Endodermal cell (in vitro differentiated cells): ENCODE results near the gene MARVELD3. TPM values are rescaled to one million over a fixed set of nuclear protein-coding genes. Genes with fewer than 3 reads are reported as not detected.
"Not testable (repeated sequence)": the region's sequence is repeated elsewhere in the genome, so short reads cannot be mapped to it uniquely, and the experiment has no call there.

ENCODE experiments used
- DNase-seq: peaks from one replicate; pipeline ENCODE4 v3.0.0-alpha.2; 2017
- H3K27ac ChIP-seq: 2 replicates; pipeline ENCODE4 v1.5.1; 2013; ENCODE audit warnings: mild to moderate bottlenecking, low read depth, low read length, moderate library complexity
- H3K27me3 ChIP-seq: 2 replicates; pipeline ENCODE4 v1.6.1; 2013; ENCODE audit warnings: mild to moderate bottlenecking, low read length, moderate library complexity; ENCODE audit not compliant: insufficient read depth, control insufficient read depth, poor library complexity, severe bottlenecking
- H3K36me3 ChIP-seq: 2 replicates; pipeline ENCODE4 v1.7.0; 2013; ENCODE audit warnings: mild to moderate bottlenecking, low read length, moderate library complexity; ENCODE audit not compliant: control insufficient read depth, insufficient read depth
- H3K4me1 ChIP-seq: one replicate; pipeline ENCODE4 v1.7.0; 2013; ENCODE audit warnings: low read length; ENCODE audit not compliant: control insufficient read depth, insufficient read depth
- H3K4me3 ChIP-seq: 2 replicates; pipeline ENCODE4 v1.5.1; 2013; ENCODE audit warnings: mild to moderate bottlenecking, low read length, moderate library complexity
- H3K9ac ChIP-seq: 2 replicates; pipeline ENCODE4 v1.6.1; 2013; ENCODE audit warnings: mild to moderate bottlenecking, low read length, moderate library complexity; ENCODE audit not compliant: poor library complexity, severe bottlenecking; ENCODE audit errors: extremely low read depth
- H3K9me3 ChIP-seq: 2 replicates; pipeline ENCODE4 v1.6.1; 2013; ENCODE audit warnings: mild to moderate bottlenecking, low read length, moderate library complexity; ENCODE audit not compliant: control insufficient read depth
- H3K27ac Mint-ChIP-seq: 2 replicates; pipeline ENCODE4 v1.8.0; 2020; ENCODE audit warnings: mixed read lengths
- H3K27me3 Mint-ChIP-seq: 2 replicates; pipeline ENCODE4 v1.8.0; 2021; ENCODE audit warnings: mild to moderate bottlenecking, mixed read lengths; ENCODE audit not compliant: insufficient read depth
- H3K36me3 Mint-ChIP-seq: 2 replicates; pipeline ENCODE4 v1.8.0; 2020; ENCODE audit warnings: low read depth, mixed read lengths
- H3K4me1 Mint-ChIP-seq: 2 replicates; pipeline ENCODE4 v1.8.0; 2020; ENCODE audit warnings: mixed read lengths
- H3K4me3 Mint-ChIP-seq: 2 replicates; pipeline ENCODE4 v1.8.0; 2020; ENCODE audit warnings: mild to moderate bottlenecking, moderate library complexity, mixed read lengths
- H3K9me3 Mint-ChIP-seq: 2 replicates; pipeline ENCODE4 v1.8.0; 2020; ENCODE audit warnings: mild to moderate bottlenecking, mixed read lengths
- WGBS, 2 experiments: methylation state at CpG; one replicate each; pipeline versions ENCODE4 v1.1.5 to v1.1.7; 2013; ENCODE audit warnings: missing lambda C conversion rate in 2 of 2, mixed read lengths in 1 of 2; ENCODE audit not compliant: insufficient coverage in 1 of 2, insufficient read length in 1 of 2; 5-methylcytosine and 5-hydroxymethylcytosine counted together
- total RNA-seq, 2 donors: library from RNA; stranded (reverse); fragmentation: NEBNext Ultra II Directional in 1 of 2; extraction: Animal tissue kit (Norgen Biotek cat#: 25700) in 1 of 2; gene quantifications; 2 replicates in 1 of 2; 3 replicates in 1 of 2; pipeline ENCODE4 v1.2.1, GENCODE V29; 2021
- TF ChIP-seq, protein P1 (sequence below): fragments of 200-600 bp; sonication (generic); conservative IDR thresholded peaks from 2 replicates; pipeline ENCODE4 v1.5.0; 2021; ENCODE audit warnings: antibody characterized with exemption, mild to moderate bottlenecking

The MARVELD3 gene
- total RNA-seq, 2 donors from 2014 or later = 17.6 to 21.8 TPM

DNA sequence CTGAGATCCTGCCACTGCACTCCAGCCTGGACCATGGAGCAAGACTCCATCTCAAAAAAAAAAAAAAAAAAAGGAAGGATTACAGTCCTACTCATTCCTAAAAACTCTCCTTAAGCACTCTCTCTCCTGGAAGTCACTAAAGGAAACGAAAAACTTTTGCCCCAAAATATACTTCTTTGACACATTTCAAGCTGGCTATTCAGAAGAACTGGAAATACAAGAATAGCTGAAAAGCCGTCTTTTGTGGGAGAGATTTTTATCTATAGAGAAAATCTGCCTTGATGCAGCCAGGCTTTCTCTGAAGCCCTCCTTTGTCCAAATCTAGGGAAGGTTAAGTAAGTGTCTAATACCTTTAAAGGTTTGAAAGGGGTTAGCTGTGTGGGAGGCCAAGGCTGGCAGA is 16.9 kb upstream of the MARVELD3 start:
- no peaks in the 10 kb centered on the region for H3K36me3 ChIP-seq
- 0 to 63% methylated on average over 1 to 2 of the region's 2 CpGs for WGBS, 2 experiments
- H3K9me3 ChIP-seq = no peaks in the 10 kb centered on the region
- DNase-seq = no peak
- TF ChIP-seq, protein P1, sequence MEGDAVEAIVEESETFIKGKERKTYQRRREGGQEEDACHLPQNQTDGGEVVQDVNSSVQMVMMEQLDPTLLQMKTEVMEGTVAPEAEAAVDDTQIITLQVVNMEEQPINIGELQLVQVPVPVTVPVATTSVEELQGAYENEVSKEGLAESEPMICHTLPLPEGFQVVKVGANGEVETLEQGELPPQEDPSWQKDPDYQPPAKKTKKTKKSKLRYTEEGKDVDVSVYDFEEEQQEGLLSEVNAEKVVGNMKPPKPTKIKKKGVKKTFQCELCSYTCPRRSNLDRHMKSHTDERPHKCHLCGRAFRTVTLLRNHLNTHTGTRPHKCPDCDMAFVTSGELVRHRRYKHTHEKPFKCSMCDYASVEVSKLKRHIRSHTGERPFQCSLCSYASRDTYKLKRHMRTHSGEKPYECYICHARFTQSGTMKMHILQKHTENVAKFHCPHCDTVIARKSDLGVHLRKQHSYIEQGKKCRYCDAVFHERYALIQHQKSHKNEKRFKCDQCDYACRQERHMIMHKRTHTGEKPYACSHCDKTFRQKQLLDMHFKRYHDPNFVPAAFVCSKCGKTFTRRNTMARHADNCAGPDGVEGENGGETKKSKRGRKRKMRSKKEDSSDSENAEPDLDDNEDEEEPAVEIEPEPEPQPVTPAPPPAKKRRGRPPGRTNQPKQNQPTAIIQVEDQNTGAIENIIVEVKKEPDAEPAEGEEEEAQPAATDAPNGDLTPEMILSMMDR = no peak
- Mint-ChIP-seq H3K36me3 (no peaks in the 10 kb centered on the region), H3K27ac (no peak overlapping the region), H3K4me1 (peaks cover 1% of the 10 kb centered on the region), H3K27me3 (no peaks in the 10 kb centered on the region), H3K9me3 (no peaks in the 10 kb centered on the region), H3K4me3 (no peak overlapping the region)
- no peak overlapping the region for H3K9ac ChIP-seq
- no peaks in the 10 kb centered on the region for H3K27me3 ChIP-seq
- no peak overlapping the region for H3K27ac ChIP-seq
- H3K4me3 ChIP-seq = no peak overlapping the region
- H3K4me1 ChIP-seq = no peaks in the 10 kb centered on the region

DNA sequence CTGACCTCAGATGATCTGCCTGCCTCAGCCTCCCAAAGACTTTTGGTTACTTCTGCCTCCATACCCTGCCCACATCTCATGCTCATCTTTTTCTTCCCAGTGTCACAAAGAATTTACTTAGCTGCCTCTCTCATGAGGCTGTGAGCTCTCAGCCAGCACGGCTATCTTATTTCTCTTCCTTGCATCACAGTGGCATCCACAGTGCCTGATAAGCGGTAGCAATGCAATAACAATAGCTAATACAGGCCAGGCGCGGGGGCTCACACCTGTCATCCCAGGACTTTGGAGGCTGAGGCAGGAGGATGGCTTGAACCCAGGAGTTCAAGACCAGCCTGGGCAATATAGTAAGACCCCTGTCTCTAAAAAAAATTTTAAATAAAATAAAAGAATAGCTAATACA is 15.5 kb upstream of the MARVELD3 start:
- Mint-ChIP-seq H3K4me1 (peaks cover 1% of the 10 kb centered on the region), H3K27ac (no peak overlapping the region), H3K9me3 (no peaks in the 10 kb centered on the region), H3K36me3 (no peaks in the 10 kb centered on the region), H3K27me3 (no peaks in the 10 kb centered on the region), H3K4me3 (no peak overlapping the region)
- no peak for DNase-seq
- WGBS, 2 experiments = 63 to 96% methylated on average over 2 to 4 of the region's 4 CpGs
- TF ChIP-seq, protein P1 = no peak
- no peaks in the 10 kb centered on the region for H3K27me3 ChIP-seq
- no peaks in the 10 kb centered on the region for H3K36me3 ChIP-seq
- H3K9me3 ChIP-seq = no peaks in the 10 kb centered on the region
- H3K27ac ChIP-seq = no peak overlapping the region
- H3K4me3 ChIP-seq = no peak overlapping the region
- no peaks in the 10 kb centered on the region for H3K4me1 ChIP-seq
- H3K9ac ChIP-seq = no peak overlapping the region

DNA sequence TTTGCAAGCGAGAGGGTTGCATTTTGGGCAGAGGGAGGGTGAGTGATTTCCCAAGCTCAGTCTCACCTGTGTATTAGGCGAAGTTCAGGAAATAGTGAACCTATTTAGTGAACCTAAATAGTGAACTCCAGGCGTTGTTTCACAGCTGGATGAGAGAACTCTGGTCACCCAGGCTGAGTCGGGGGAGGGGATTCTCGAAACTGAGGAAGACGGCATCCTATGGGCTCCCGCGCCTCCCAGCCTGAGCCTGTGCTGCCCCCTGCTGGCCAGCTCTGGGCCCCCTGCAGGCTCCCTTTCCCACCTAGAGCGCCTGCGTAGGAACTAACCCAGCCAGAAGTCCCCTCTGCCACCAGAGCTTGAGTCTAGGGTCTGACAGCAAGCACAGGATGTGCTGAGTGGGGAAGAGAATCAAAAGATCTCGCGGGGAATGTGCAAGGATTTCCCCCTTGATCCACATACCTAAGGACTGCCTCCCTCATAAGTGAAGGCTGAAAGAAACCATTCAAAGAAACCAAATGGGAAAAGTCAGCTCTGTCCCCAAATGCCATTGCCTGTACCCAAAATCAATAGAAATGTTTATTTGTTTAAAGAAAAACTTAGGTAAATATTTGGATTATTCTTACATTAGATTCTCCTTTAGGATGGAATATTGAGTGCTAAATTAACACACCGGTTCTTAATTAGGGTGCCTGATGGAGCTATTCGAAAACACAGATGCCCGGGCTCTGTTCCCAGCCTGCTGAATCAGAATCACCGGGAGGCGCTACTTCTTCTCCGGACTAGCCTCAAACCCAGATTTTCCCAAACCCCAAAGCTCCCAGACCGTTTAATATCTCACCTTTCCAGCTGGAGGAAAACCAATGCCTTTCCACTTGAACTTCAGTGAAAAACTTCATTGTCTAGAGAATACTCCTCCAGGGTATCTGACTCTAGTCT is 14.8 kb upstream of the MARVELD3 start:
- H3K4me1 Mint-ChIP-seq = peaks cover 1% of the 10 kb centered on the region
- H3K27me3 Mint-ChIP-seq = peaks cover 1% of the 10 kb centered on the region
- 21 to 28% methylated on average over 16 to 19 of the region's 19 CpGs for WGBS, 2 experiments
- Histone ChIP-seq H3K4me1 (no peaks in the 10 kb centered on the region), H3K27ac (no peak overlapping the region), H3K4me3 (no peak overlapping the region), H3K27me3 (no peaks in the 10 kb centered on the region), H3K36me3 (no peaks in the 10 kb centered on the region), H3K9ac (no peak overlapping the region), H3K9me3 (no peaks in the 10 kb centered on the region)
- H3K4me3 Mint-ChIP-seq = no peak overlapping the region
- DNase-seq = peak; percentile 97
- H3K9me3 Mint-ChIP-seq = no peaks in the 10 kb centered on the region
- H3K27ac Mint-ChIP-seq = no peak overlapping the region
- TF ChIP-seq, protein P1 = peak; percentile 99
- H3K36me3 Mint-ChIP-seq = no peaks in the 10 kb centered on the region

DNA sequence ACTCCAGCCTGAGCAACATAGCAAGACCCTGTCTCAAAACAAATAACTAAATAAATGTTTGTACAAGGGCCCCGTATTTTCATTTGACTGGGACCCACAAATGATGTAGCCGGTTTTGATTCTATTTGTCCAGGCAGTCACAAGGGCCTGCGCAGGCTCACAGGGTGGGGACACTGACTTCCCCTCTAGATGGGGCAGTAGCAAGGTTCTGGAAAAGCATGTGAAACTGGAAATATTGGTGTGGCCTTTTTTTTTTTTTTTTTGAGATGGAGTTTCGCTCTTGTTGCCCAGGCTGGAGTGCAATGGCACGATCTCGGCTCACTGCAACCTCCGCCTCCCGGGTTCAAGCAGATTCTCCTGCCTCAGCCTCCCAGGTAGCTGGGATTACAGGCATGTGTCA is 11.0 kb upstream of the MARVELD3 start:
- H3K36me3 ChIP-seq, H3K9me3 ChIP-seq, H3K4me1 Mint-ChIP-seq, H3K27me3 ChIP-seq, DNase-seq, H3K9me3 Mint-ChIP-seq, H3K4me3 ChIP-seq, H3K4me1 ChIP-seq, H3K36me3 Mint-ChIP-seq, H3K9ac ChIP-seq, H3K27ac Mint-ChIP-seq, H3K27ac ChIP-seq, H3K27me3 Mint-ChIP-seq, H3K4me3 Mint-ChIP-seq: not testable (repeated sequence)
- 90 to 96% methylated on average over 5 to 8 of the region's 8 CpGs for WGBS, 2 experiments
